H1 (cell line): ENCODE measurements around the gene CDH2.

Experiments used
- CEBPB ChIP-seq: IDR thresholded peaks from 2 replicates; pipeline ENCODE4 v1.6.1; 2012; ENCODE audit warnings: low read depth, low read length
- EP300 ChIP-seq, 2 experiments: IDR thresholded peaks; 1 replicate in 1 of 2; 2 replicates in 1 of 2; pipeline ENCODE4 v1.6.1; 2011 to 2012; ENCODE audit warnings: low read depth in 2 of 2, low read length in 2 of 2, mild to moderate bottlenecking in 2 of 2, borderline replicate concordance in 1 of 2, inconsistent platforms in 1 of 2, moderate library complexity in 1 of 2
- EZH2 ChIP-seq: fragments of 200-600 bp; sonication (generic); IDR thresholded peaks from 2 replicates; pipeline ENCODE4 v1.7.1; 2012; ENCODE audit warnings: low read depth, mild to moderate bottlenecking, moderate library complexity, low read length, inconsistent platforms; ENCODE audit not compliant: severe bottlenecking
- KDM1A ChIP-seq: fragments of 200-600, 300-600 bp; sonication (generic); IDR thresholded peaks from 2 replicates; pipeline ENCODE4 v1.7.1; 2016; ENCODE audit warnings: mild to moderate bottlenecking, low read length, borderline replicate concordance
- POLR2A ChIP-seq, 2 experiments: IDR thresholded peaks; 1 replicate in 1 of 2; 2 replicates in 1 of 2; pipeline ENCODE4 v1.6.1; 2011; ENCODE audit warnings: low read depth in 2 of 2, low read length in 2 of 2, mild to moderate bottlenecking in 2 of 2; ENCODE audit errors: control extremely low read depth in 1 of 2
- TF ChIP-seq, protein P1 (sequence below), 3 experiments: IDR thresholded peaks; 1 replicate in 2 of 3; 2 replicates in 1 of 3; pipeline versions ENCODE4 v1.5.1 to v1.6.1; 2011; ENCODE audit warnings: low read length in 3 of 3, mild to moderate bottlenecking in 3 of 3, inconsistent platforms in 2 of 3, low read depth in 1 of 3, moderate library complexity in 1 of 3; ENCODE audit not compliant: insufficient read depth in 1 of 3; ENCODE audit errors: control extremely low read depth in 1 of 3

DNA sequence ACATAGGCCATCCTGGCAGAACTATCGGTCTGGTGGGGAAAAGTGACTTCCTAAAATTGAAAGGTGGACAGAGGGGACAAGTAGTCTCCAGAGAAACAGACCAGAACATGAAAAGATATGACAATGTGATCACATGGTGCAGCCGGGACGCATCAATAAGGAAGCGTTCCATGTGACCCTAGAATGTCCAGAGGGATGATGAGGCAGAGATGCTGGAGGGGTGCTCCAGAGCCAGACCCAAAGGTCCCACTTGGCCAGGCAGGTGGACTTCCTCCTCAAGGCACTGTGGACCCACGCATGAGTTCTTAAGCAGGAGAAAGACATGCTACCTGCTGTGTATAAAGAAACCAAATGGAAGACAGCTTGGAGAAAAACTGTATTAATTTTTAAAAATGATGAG, 50.2 kb downstream of the CDH2 start:
- TF ChIP-seq CEBPB (no peak), POLR2A (IDR thresholded peaks at IDR 0.05; ENCODE audit: control extremely low read depth in 1 of 2, low read depth in 2 of 2, low read length in 2 of 2) (no peak), EZH2 (no peak), EP300 (IDR thresholded peaks at IDR 0.05; ENCODE audit: borderline replicate concordance in 1 of 2, low read depth in 2 of 2, low read length in 2 of 2) (no peak), KDM1A (no peak)
- TF ChIP-seq, protein P1, sequence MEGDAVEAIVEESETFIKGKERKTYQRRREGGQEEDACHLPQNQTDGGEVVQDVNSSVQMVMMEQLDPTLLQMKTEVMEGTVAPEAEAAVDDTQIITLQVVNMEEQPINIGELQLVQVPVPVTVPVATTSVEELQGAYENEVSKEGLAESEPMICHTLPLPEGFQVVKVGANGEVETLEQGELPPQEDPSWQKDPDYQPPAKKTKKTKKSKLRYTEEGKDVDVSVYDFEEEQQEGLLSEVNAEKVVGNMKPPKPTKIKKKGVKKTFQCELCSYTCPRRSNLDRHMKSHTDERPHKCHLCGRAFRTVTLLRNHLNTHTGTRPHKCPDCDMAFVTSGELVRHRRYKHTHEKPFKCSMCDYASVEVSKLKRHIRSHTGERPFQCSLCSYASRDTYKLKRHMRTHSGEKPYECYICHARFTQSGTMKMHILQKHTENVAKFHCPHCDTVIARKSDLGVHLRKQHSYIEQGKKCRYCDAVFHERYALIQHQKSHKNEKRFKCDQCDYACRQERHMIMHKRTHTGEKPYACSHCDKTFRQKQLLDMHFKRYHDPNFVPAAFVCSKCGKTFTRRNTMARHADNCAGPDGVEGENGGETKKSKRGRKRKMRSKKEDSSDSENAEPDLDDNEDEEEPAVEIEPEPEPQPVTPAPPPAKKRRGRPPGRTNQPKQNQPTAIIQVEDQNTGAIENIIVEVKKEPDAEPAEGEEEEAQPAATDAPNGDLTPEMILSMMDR (IDR thresholded peaks at IDR 0.05; ENCODE audit: control extremely low read depth in 1 of 3, insufficient read depth in 1 of 3, low read depth in 1 of 3, low read length in 3 of 3), result no peak
